Measurements from ENCODE around the gene SENP7. TPM values are rescaled to one million over a fixed set of nuclear protein-coding genes. Genes with fewer than 3 reads are reported as not detected.
A peak's percentile ranks its signal among the peaks of the same experiment; 100 is the strongest.

Gene SENP7
- total RNA-seq, 1 donor from 2014 or later = 26.8 TPM

DNA sequence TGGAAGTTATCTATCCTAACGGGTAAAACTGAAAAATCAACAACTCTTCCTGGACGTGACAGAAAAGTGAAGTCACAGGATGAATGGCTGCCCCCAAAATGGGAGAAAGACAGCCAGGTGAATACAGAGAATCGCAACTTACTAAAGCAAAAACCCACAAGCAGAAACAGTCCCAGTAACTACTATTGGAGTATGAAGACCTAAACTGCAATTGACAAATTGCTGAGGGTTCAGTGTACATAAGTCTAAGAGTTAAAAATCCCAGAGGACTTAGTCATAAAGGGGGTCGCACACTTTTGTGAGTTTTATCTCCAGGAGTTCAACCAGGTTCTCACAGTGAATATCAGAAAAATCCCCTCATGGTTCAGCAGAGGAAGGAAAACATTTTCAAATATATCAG is 135.8 kb downstream of the SENP7 start:
- DNase-seq (ENCODE audit: low read depth, low spot score) = no peak
- H3K27ac Mint-ChIP-seq (ENCODE audit: unreplicated experiment) = no peak overlapping the region
- H3K9me3 Mint-ChIP-seq = peaks cover 10% of the 10 kb centered on the region
- H3K4me1 Mint-ChIP-seq = no peaks in the 10 kb centered on the region
- no peak overlapping the region for H3K4me3 Mint-ChIP-seq
- H3K27me3 Mint-ChIP-seq (ENCODE audit: low read depth) = no peaks in the 10 kb centered on the region
- H3K36me3 Mint-ChIP-seq (ENCODE audit: low read depth) = peaks cover 20% of the 10 kb centered on the region
- no peak for TF ChIP-seq CTCF (conservative IDR thresholded peaks at IDR 0.05)

DNA sequence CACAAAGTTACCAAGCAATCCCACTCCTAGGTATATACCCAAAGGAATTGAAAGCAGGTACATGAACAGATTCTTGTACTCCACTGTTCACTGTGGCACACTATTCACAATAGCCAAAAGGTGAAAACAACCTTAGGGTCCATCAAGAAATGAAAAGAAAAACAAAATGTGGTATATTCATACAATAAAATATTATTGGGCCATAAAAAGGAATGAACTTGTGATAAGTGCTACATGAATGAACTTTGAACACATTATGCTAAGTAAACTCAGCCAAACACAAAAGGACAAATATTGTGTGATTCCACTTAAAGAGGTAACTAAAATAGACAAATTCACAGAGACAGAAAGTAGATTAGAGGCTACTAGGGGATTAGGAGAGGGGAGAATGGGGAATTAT is 137.4 kb downstream of the SENP7 start:
- Mint-ChIP-seq H3K4me1 (no peaks in the 10 kb centered on the region), H3K4me3 (no peak overlapping the region)

GRCh38 chr3:101362406-101362805 is 150.6 kb downstream of the SENP7 start:
- H3K27ac Mint-ChIP-seq (ENCODE audit: unreplicated experiment) = peak overlapping the region; percentile 46

More for the DNA sequence above, 137.4 kb downstream of the SENP7 start:
- H3K36me3 Mint-ChIP-seq (ENCODE audit: low read depth) = peaks cover 20% of the 10 kb centered on the region
- DNase-seq (ENCODE audit: low read depth, low spot score) = no peak
- H3K9me3 Mint-ChIP-seq = peaks cover 10% of the 10 kb centered on the region
- TF ChIP-seq CTCF (conservative IDR thresholded peaks at IDR 0.05) = no peak
- H3K27ac Mint-ChIP-seq (ENCODE audit: unreplicated experiment) = no peak overlapping the region
- H3K27me3 Mint-ChIP-seq (ENCODE audit: low read depth) = no peaks in the 10 kb centered on the region

GRCh38 chr3:101351829-101352228 is 161.2 kb downstream of the SENP7 start:
- peaks cover 13% of the 10 kb centered on the region for H3K9me3 Mint-ChIP-seq
- H3K27ac Mint-ChIP-seq (ENCODE audit: unreplicated experiment) = no peak overlapping the region
- H3K27me3 Mint-ChIP-seq (ENCODE audit: low read depth) = no peaks in the 10 kb centered on the region
- H3K4me3 Mint-ChIP-seq = no peak overlapping the region
- TF ChIP-seq CTCF (conservative IDR thresholded peaks at IDR 0.05) = no peak
- H3K36me3 Mint-ChIP-seq (ENCODE audit: low read depth) = peaks cover 21% of the 10 kb centered on the region
- no peaks in the 10 kb centered on the region for H3K4me1 Mint-ChIP-seq
- no peak for DNase-seq (ENCODE audit: low read depth, low spot score)

More at GRCh38 chr3:101362406-101362805, 150.6 kb downstream of the SENP7 start:
- Mint-ChIP-seq H3K4me1 (peaks cover 10% of the 10 kb centered on the region), H3K4me3 (no peak overlapping the region), H3K9me3 (peaks cover 4% of the 10 kb centered on the region), H3K27me3 (ENCODE audit: low read depth) (no peaks in the 10 kb centered on the region), H3K36me3 (ENCODE audit: low read depth) (peaks cover 24% of the 10 kb centered on the region)
- no peak for TF ChIP-seq CTCF (conservative IDR thresholded peaks at IDR 0.05)
- DNase-seq (ENCODE audit: low read depth, low spot score) = no peak

DNA sequence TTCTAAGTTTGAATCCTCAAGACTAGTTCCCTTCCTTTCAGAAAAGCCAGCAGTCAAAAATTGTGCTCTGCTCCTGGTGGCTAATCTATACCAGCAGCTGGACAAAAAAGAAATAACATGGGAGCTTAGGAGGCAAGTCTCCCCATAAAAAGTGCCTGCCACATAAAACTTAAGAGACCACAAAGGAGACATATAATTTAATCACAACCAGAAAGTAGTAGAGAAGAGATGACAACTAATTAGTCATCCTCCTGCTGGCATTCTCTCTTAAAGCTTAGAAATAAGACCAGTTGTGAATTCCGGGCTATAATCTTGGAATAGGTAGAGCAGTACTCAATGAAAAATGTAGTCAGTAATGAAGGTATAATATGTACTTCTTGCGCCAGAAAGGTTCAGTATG is 172.4 kb downstream of the SENP7 start:
- Mint-ChIP-seq H3K27ac (ENCODE audit: unreplicated experiment) (no peak overlapping the region), H3K36me3 (ENCODE audit: low read depth) (peaks cover 8% of the 10 kb centered on the region), H3K4me3 (no peak overlapping the region), H3K27me3 (ENCODE audit: low read depth) (no peaks in the 10 kb centered on the region), H3K4me1 (no peaks in the 10 kb centered on the region), H3K9me3 (peaks cover 2% of the 10 kb centered on the region)
- DNase-seq (ENCODE audit: low read depth, low spot score) = no peak
- no peak for TF ChIP-seq CTCF (conservative IDR thresholded peaks at IDR 0.05)

- Mint-ChIP-seq H3K4me1 (no peaks in the 10 kb centered on the region), H3K27me3 (ENCODE audit: low read depth) (no peaks in the 10 kb centered on the region)
- DNase-seq (ENCODE audit: low read depth, low spot score) = no peak
Observed at GRCh38 chr3:101333883-101334282, 179.1 kb downstream of the SENP7 start.

More at GRCh38 chr3:101333883-101334282, 179.1 kb downstream of the SENP7 start:
- Mint-ChIP-seq H3K9me3 (no peaks in the 10 kb centered on the region), H3K36me3 (ENCODE audit: low read depth) (peaks cover 4% of the 10 kb centered on the region), H3K4me3 (no peak overlapping the region), H3K27ac (ENCODE audit: unreplicated experiment) (no peak overlapping the region)
- no peak for TF ChIP-seq CTCF (conservative IDR thresholded peaks at IDR 0.05)

All from neural crest cell (in vitro differentiated cells).